Neural crest cell (in vitro differentiated cells): Measurements from ENCODE around the gene IGDCC3. TPM values are rescaled to one million over a fixed set of nuclear protein-coding genes. Genes with fewer than 3 reads are reported as not detected.

Experiments used
- DNase-seq: peaks from one replicate; pipeline ENCODE4 v3.0.0; 2021; ENCODE audit warnings: low read depth, mixed read lengths, low spot score
- H3K27ac Mint-ChIP-seq: one replicate; pipeline ENCODE4 v1.8.0; 2021; ENCODE audit warnings: mild to moderate bottlenecking, mixed read lengths; ENCODE audit not compliant: unreplicated experiment
- H3K27me3 Mint-ChIP-seq: 2 replicates; pipeline ENCODE4 v1.8.0; 2021; ENCODE audit warnings: low read depth, mild to moderate bottlenecking, mixed read lengths
- H3K36me3 Mint-ChIP-seq: 2 replicates; pipeline ENCODE4 v1.8.0; 2021; ENCODE audit warnings: low read depth, mild to moderate bottlenecking, mixed read lengths
- H3K4me1 Mint-ChIP-seq: 2 replicates; pipeline ENCODE4 v1.8.0; 2021; ENCODE audit warnings: mixed read lengths
- H3K4me3 Mint-ChIP-seq: one replicate; pipeline ENCODE4 v1.8.0; 2021; ENCODE audit warnings: mild to moderate bottlenecking, mixed read lengths
- H3K9me3 Mint-ChIP-seq: 2 replicates; pipeline ENCODE4 v1.8.0; 2021; ENCODE audit warnings: mixed read lengths
- total RNA-seq: library from RNA; stranded (reverse); gene quantifications from 2 replicates; pipeline ENCODE4 v1.2.1, GENCODE V29; 2021
- TF ChIP-seq, protein P1 (sequence below): fragments of 200-600 bp; sonication (generic); conservative IDR thresholded peaks from 2 replicates; pipeline ENCODE4 v1.5.0; 2021; ENCODE audit warnings: antibody characterized with exemption, mild to moderate bottlenecking

The IGDCC3 gene
- total RNA-seq, 1 donor from 2014 or later = 300 TPM

DNA sequence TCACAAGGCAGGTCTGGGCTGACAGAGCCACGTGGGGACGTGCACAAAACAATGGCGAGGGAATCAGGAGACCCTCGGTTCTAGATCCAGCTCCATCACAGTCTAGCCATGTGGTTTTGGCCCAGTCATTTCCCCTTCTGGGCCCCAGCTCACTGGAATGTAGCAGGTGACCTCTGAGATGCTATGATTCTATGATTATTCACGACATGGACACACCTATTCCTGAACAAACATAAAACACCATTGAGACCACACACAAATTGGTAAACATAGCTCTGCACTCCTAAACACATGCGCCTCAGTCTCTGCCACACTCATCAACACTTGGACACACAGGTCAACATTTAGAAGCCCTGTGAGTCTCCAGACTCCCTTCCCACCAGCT lies 36.0 kb upstream of the IGDCC3 start:
- H3K27me3 Mint-ChIP-seq = no peaks in the 10 kb centered on the region

DNA sequence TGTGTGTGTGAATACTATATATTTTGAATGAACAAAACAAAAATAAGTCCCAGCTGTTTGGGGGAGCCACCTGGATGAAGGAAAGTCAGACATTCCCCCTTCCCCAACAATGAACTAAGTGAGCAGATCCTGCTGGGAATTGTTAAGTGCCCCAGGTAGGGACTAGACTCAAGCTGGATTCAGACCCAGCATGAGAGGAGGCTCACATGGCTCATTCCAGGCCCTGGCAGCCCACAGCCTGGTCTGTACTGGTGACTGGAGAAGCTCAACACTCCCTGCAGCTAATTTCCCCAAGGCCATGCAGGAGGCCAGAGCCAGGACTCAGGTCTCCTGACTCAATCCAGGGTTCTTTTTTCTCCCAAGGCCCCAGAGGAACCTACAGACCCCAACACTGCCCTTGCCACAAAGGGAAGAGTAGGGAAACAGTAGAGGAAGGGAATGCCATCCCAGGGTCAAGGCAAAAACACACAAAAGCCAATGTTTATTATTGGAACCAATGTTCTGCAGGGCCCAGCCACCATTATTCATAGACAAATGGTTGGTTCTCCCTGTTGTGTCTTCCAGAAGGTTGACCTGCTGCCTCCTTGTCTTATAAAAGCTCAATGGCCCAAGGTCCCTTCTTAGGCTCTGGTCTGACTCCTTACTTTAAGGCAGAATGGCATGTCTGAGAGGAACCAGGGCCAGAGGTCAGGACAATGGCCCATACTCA lies 35.4 kb upstream of the IGDCC3 start:
- H3K27ac Mint-ChIP-seq = no peak overlapping the region
- DNase-seq = no peak
- TF ChIP-seq, protein P1, sequence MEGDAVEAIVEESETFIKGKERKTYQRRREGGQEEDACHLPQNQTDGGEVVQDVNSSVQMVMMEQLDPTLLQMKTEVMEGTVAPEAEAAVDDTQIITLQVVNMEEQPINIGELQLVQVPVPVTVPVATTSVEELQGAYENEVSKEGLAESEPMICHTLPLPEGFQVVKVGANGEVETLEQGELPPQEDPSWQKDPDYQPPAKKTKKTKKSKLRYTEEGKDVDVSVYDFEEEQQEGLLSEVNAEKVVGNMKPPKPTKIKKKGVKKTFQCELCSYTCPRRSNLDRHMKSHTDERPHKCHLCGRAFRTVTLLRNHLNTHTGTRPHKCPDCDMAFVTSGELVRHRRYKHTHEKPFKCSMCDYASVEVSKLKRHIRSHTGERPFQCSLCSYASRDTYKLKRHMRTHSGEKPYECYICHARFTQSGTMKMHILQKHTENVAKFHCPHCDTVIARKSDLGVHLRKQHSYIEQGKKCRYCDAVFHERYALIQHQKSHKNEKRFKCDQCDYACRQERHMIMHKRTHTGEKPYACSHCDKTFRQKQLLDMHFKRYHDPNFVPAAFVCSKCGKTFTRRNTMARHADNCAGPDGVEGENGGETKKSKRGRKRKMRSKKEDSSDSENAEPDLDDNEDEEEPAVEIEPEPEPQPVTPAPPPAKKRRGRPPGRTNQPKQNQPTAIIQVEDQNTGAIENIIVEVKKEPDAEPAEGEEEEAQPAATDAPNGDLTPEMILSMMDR = no peak
- H3K36me3 Mint-ChIP-seq = no peaks in the 10 kb centered on the region
- H3K4me1 Mint-ChIP-seq = peaks cover 48% of the 10 kb centered on the region
- no peaks in the 10 kb centered on the region for H3K27me3 Mint-ChIP-seq
- H3K9me3 Mint-ChIP-seq = no peaks in the 10 kb centered on the region
- H3K4me3 Mint-ChIP-seq = no peak overlapping the region

More for the DNA sequence above, 36.0 kb upstream of the IGDCC3 start:
- H3K4me1 Mint-ChIP-seq = peaks cover 54% of the 10 kb centered on the region
- TF ChIP-seq, protein P1 = no peak
- H3K4me3 Mint-ChIP-seq = no peak overlapping the region
- no peaks in the 10 kb centered on the region for H3K9me3 Mint-ChIP-seq
- no peak overlapping the region for H3K27ac Mint-ChIP-seq
- DNase-seq = no peak
- no peaks in the 10 kb centered on the region for H3K36me3 Mint-ChIP-seq

DNA sequence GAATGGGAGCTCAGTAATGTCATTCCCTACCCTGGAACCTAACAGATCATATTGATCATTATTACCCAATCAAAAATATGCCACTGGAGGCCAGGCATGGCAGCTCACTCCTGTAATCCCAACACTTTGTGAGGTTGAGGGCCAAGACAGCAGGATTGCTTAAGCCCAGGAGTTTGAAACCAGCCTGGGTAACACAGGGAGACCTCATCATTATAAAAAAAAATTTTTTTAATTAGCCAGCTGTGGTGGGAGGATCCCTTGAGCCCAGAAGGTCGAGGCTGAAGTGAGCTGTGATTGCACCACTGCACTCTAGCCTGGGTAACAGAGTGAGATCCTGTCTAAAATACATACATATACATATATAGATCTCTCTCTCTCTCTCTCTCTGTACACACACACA lies 34.8 kb upstream of the IGDCC3 start:
- DNase-seq = no peak
- Mint-ChIP-seq H3K9me3 (no peaks in the 10 kb centered on the region), H3K27ac (no peak overlapping the region), H3K4me3 (no peak overlapping the region), H3K4me1 (peaks cover 47% of the 10 kb centered on the region), H3K36me3 (no peaks in the 10 kb centered on the region), H3K27me3 (no peaks in the 10 kb centered on the region)
- TF ChIP-seq, protein P1 = no peak

DNA sequence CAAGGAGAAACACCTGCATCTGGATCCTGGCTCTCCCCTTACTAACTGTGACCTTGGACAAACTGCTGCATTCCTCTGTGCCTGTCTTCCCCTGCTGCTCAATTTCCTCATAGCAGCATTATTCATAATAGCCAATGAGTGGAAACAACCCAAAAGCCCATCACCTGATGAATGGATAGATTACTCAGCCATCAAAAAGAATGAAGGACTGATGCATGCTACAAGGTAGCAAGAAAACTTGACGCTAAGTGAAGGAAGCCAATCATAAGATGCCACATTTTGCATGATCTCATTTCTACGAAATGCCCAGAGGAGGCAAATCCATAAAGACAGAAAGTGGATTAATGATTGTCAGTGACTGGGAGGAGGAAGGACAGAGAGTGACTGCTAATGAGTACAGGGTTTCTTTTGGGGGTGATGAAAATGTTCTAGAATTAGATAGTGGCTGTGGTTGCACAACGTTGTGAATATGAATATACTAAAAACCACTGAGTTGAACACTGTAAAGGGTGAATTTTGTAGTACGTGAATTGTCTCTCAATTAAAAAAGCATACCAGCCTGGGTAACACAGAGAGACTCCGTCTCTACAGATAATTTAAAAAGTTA lies 33.8 kb upstream of the IGDCC3 start:
- Mint-ChIP-seq H3K36me3 (no peaks in the 10 kb centered on the region), H3K27ac (no peak overlapping the region), H3K4me1 (peaks cover 37% of the 10 kb centered on the region), H3K9me3 (no peaks in the 10 kb centered on the region), H3K27me3 (no peaks in the 10 kb centered on the region), H3K4me3 (no peak overlapping the region)
- no peak for DNase-seq
- TF ChIP-seq, protein P1 = no peak

DNA sequence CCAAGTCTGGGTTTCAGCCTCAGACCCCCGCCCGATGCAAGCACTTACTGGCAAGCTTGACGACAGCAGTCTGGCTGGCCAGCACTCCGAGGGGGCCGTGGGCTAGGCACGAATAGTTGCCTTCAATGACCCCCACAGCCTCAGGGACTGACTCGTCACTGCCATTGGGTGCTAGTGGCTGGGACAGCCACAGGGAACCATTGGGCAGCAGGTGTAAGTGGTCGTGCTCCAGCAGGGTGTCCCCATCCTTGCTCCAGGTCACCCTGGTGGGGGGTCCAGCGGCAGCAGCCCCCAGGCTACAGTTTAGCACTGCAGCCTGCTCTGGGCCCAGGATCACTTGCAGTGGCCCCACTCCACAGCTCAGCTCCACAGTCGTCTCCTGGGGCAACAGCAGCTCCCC lies 33.2 kb upstream of the IGDCC3 start:
- TF ChIP-seq, protein P1 = no peak
- H3K36me3 Mint-ChIP-seq = no peaks in the 10 kb centered on the region
- H3K9me3 Mint-ChIP-seq = no peaks in the 10 kb centered on the region
- peaks cover 32% of the 10 kb centered on the region for H3K4me1 Mint-ChIP-seq
- H3K27ac Mint-ChIP-seq = no peak overlapping the region
- H3K4me3 Mint-ChIP-seq = no peak overlapping the region
- H3K27me3 Mint-ChIP-seq = no peaks in the 10 kb centered on the region
- no peak for DNase-seq
